ENCODE data around the gene DCC.

- TF ChIP-seq CTCF (conservative IDR thresholded peaks at IDR 0.05; ENCODE audit: low read depth in 2 of 2): no peak
- no peak for TF ChIP-seq EZH2 (IDR thresholded peaks at IDR 0.05; ENCODE audit: low read depth, unreplicated experiment)
- no peak for TF ChIP-seq EZH2phosphoT487 (IDR thresholded peaks at IDR 0.05; ENCODE audit: unreplicated experiment)
- no peak for TF ChIP-seq CREB1 (CRISPR knock-in tag; IDR thresholded peaks at IDR 0.05; ENCODE audit: low read depth)
- TF ChIP-seq REST (IDR thresholded peaks at IDR 0.05; ENCODE audit: unreplicated experiment): no peak
- TF ChIP-seq POLR2AphosphoS5 (IDR thresholded peaks at IDR 0.05; ENCODE audit: low read depth): no peak
- TF ChIP-seq NANOG (IDR thresholded peaks at IDR 0.05; ENCODE audit: borderline replicate concordance): no peak
- TF ChIP-seq ZNF114 (CRISPR knock-in tag; IDR thresholded peaks at IDR 0.05): no peak
- TF ChIP-seq ETS1 (IDR thresholded peaks at IDR 0.05): no peak
- no peak for TF ChIP-seq ZNF331 (CRISPR knock-in tag; IDR thresholded peaks at IDR 0.05; ENCODE audit: low read depth)
- no peak for TF ChIP-seq JUNB (IDR thresholded peaks at IDR 0.05; ENCODE audit: unreplicated experiment)
- TF ChIP-seq STAT1 (IDR thresholded peaks at IDR 0.05; ENCODE audit: unreplicated experiment): no peak
- TF ChIP-seq, protein P1, sequence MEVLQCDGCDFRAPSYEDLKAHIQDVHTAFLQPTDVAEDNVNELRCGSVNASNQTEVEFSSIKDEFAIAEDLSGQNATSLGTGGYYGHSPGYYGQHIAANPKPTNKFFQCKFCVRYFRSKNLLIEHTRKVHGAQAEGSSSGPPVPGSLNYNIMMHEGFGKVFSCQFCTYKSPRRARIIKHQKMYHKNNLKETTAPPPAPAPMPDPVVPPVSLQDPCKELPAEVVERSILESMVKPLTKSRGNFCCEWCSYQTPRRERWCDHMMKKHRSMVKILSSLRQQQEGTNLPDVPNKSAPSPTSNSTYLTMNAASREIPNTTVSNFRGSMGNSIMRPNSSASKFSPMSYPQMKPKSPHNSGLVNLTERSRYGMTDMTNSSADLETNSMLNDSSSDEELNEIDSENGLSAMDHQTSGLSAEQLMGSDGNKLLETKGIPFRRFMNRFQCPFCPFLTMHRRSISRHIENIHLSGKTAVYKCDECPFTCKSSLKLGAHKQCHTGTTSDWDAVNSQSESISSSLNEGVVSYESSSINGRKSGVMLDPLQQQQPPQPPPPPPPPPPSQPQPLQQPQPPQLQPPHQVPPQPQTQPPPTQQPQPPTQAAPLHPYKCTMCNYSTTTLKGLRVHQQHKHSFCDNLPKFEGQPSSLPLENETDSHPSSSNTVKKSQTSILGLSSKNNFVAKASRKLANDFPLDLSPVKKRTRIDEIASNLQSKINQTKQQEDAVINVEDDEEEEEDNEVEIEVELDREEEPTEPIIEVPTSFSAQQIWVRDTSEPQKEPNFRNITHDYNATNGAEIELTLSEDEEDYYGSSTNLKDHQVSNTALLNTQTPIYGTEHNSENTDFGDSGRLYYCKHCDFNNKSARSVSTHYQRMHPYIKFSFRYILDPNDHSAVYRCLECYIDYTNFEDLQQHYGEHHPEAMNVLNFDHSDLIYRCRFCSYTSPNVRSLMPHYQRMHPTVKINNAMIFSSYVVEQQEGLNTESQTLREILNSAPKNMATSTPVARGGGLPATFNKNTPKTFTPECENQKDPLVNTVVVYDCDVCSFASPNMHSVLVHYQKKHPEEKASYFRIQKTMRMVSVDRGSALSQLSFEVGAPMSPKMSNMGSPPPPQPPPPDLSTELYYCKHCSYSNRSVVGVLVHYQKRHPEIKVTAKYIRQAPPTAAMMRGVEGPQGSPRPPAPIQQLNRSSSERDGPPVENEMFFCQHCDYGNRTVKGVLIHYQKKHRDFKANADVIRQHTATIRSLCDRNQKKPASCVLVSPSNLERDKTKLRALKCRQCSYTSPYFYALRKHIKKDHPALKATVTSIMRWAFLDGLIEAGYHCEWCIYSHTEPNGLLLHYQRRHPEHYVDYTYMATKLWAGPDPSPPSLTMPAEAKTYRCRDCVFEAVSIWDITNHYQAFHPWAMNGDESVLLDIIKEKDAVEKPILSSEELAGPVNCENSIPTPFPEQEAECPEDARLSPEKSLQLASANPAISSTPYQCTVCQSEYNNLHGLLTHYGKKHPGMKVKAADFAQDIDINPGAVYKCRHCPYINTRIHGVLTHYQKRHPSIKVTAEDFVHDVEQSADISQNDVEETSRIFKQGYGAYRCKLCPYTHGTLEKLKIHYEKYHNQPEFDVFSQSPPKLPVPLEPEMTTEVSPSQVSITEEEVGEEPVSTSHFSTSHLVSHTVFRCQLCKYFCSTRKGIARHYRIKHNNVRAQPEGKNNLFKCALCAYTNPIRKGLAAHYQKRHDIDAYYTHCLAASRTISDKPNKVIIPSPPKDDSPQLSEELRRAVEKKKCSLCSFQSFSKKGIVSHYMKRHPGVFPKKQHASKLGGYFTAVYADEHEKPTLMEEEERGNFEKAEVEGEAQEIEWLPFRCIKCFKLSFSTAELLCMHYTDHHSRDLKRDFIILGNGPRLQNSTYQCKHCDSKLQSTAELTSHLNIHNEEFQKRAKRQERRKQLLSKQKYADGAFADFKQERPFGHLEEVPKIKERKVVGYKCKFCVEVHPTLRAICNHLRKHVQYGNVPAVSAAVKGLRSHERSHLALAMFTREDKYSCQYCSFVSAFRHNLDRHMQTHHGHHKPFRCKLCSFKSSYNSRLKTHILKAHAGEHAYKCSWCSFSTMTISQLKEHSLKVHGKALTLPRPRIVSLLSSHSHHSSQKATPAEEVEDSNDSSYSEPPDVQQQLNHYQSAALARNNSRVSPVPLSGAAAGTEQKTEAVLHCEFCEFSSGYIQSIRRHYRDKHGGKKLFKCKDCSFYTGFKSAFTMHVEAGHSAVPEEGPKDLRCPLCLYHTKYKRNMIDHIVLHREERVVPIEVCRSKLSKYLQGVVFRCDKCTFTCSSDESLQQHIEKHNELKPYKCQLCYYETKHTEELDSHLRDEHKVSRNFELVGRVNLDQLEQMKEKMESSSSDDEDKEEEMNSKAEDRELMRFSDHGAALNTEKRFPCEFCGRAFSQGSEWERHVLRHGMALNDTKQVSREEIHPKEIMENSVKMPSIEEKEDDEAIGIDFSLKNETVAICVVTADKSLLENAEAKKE (CRISPR knock-in tag; IDR thresholded peaks at IDR 0.05): no peak
These were observed 268.0 kb downstream of the DCC start for GRCh38 chr18:52607985-52608384.

All from GM23338 (cell line).